Transverse colon (tissue), 4 donors: ENCODE results near the gene HOXA1.

Experiments
- CTCF ChIP-seq, 5 experiments: fragments of 200-600 bp in 3 of 5; fragments of 450-650 bp in 2 of 5; sonication (generic) in 3 of 5; IDR thresholded peaks; 1 replicate in 2 of 5; 2 replicates in 3 of 5; pipeline ENCODE4 v1.5.1; 2016 to 2017; ENCODE audit warnings: antibody characterized with exemption in 5 of 5, inconsistent platforms in 3 of 5, mild to moderate bottlenecking in 2 of 5, moderate library complexity in 1 of 5
- POLR2A ChIP-seq: fragments of 450-650 bp; IDR thresholded peaks from one replicate; pipeline ENCODE4 v1.6.1; 2016; ENCODE audit warnings: antibody characterized with exemption, mild to moderate bottlenecking, moderate library complexity
- POLR2AphosphoS5 ChIP-seq, 3 donors: sonication (generic); formaldehyde crosslinking; IDR thresholded peaks; one replicate each; pipeline ENCODE4 v1.6.1; 2016; ENCODE audit warnings: antibody characterized with exemption in 3 of 3

DNA sequence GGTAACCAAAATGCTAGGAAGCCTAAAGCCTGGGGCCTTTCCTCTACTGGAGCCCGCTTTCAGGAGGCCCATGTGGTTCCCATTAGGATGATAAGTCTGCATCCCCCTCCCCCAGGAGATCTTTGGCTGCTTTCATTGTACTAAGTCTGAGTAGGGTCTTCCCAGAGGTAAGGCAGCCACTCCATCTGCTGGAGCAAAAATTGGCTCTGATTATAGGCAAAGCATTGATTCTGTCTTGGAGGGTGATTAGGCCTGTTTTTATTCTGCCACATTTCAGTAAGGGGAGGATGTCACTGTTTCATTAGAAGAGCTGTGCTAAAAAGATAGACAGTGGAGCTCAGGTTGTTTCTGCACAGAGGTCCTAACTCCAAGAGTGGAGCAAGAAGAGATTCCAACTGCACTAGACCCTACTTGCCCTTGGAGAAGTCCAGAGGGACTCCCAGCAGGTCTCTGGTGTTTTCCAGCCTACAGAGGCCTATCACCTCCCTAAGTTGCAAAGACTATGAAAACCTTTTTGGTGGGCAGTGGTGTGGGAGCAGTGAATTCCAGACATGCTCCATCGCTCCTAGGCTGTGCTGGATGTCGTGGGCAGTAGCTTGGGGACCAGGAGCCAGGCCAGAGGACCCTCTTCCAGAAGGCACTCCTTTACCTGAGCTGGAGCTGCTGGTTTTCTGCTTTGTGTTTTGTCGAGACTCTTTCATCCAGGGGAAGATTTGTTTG, 13.8 kb upstream of the HOXA1 start:
- no peak for TF ChIP-seq CTCF (IDR thresholded peaks at IDR 0.05)
- TF ChIP-seq POLR2AphosphoS5 (IDR thresholded peaks at IDR 0.05) = no peak
- TF ChIP-seq POLR2A = no peak
